ENCODE results near the gene SPTB.

DNA sequence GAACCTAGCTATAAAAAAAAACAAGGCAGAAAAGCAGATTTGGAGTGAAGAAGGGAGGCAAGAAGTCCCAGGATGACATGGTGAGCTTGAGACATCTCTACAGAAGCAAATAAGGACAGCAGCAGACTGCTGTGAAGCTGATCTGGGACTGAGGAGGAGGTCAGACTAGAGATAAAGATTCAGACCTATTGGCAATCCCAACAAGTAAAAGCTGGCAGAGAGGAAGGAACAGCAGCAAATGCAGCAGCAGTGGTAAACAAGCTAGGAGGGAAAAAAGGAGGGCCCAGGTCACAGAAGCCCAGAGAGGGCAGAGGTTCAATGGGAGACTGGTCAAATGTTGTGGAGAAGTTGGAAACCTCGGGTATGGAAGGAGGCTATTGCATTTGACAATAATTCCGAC is 11.3 kb downstream of the SPTB start:
- TF ChIP-seq CBFB (IDR thresholded peaks at IDR 0.05; ENCODE audit: low read depth): no peak
- no peak for TF ChIP-seq HCFC1 (IDR thresholded peaks at IDR 0.05; ENCODE audit: low read length)
- no peak for TF ChIP-seq USF2 (IDR thresholded peaks at IDR 0.05; ENCODE audit: borderline replicate concordance, low read depth, low read length)
- TF ChIP-seq SKIL (IDR thresholded peaks at IDR 0.05; ENCODE audit: low read depth, poor library complexity, severe bottlenecking): no peak
- TF ChIP-seq EP300 (IDR thresholded peaks at IDR 0.05; ENCODE audit: borderline replicate concordance in 1 of 2, control insufficient read depth in 1 of 2, low read depth in 2 of 2, low read length in 2 of 2): no peak
- TF ChIP-seq JUND (IDR thresholded peaks at IDR 0.05; ENCODE audit: low read depth, low read length): no peak
- TF ChIP-seq CBX5 (IDR thresholded peaks at IDR 0.05; ENCODE audit: low read depth): no peak
- no peak for TF ChIP-seq RAD21 (IDR thresholded peaks at IDR 0.05; ENCODE audit: insufficient read depth, low read depth, low read length)
- TF ChIP-seq MYC (IDR thresholded peaks at IDR 0.05; ENCODE audit: insufficient read depth, insufficient read length, insufficient replicate concordance, low read length, severe bottlenecking): no peak
- TF ChIP-seq CTCF (IDR thresholded peaks at IDR 0.05 in 2 of 3, conservative IDR thresholded peaks at IDR 0.05 in 1 of 3; ENCODE audit: control insufficient read depth in 2 of 3, extremely low read depth in 1 of 3, insufficient read depth in 1 of 3, low read depth in 3 of 3, low read length in 3 of 3): no peak
